GM18511 (cell line): ENCODE data around the gene CRYBA1.
"Not testable (repeated sequence)": the region's sequence is repeated elsewhere in the genome, so short reads cannot be mapped to it uniquely, and the experiment has no call there.

Experiments used
- ATAC-seq: cut with Tn5 transposase; IDR thresholded peaks from one replicate; pipeline ENCODE4 v1.9.1; 2021; ENCODE audit warnings: mild to moderate bottlenecking, moderate library complexity; ENCODE audit not compliant: unreplicated experiment

CRYBA1 gene, protein sequence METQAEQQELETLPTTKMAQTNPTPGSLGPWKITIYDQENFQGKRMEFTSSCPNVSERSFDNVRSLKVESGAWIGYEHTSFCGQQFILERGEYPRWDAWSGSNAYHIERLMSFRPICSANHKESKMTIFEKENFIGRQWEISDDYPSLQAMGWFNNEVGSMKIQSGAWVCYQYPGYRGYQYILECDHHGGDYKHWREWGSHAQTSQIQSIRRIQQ

DNA sequence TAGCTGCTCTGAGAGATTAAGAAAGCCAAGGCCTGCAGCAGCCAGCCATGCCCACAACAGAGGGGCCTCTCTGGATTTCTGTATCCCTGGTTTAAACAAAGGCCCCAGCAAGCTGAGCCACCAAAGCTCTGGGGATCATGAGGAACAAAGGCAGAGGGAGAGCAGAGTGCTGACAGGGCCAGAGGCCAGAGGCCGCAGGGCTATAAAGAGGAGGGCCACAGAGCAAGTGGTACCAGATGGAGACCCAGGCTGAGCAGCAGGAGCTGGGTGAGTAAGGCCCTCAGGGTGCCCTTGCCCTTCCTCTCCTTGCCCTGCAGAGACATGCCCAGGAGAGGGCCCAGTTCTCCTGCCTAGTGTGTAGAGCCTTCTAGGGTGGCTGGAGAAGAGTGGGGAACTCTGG is at the start of gene CRYBA1:
Gene CRYBA1, plus strand, starts transcription at position 232 of the 400 bp plus-strand sequence. Its CDS starts 5 bp downstream, at position 237.
- no peak for ATAC-seq

GRCh38 chr17:29197516-29198272 is 49.0 kb upstream of the CRYBA1 start:
- no peak for ATAC-seq

DNA sequence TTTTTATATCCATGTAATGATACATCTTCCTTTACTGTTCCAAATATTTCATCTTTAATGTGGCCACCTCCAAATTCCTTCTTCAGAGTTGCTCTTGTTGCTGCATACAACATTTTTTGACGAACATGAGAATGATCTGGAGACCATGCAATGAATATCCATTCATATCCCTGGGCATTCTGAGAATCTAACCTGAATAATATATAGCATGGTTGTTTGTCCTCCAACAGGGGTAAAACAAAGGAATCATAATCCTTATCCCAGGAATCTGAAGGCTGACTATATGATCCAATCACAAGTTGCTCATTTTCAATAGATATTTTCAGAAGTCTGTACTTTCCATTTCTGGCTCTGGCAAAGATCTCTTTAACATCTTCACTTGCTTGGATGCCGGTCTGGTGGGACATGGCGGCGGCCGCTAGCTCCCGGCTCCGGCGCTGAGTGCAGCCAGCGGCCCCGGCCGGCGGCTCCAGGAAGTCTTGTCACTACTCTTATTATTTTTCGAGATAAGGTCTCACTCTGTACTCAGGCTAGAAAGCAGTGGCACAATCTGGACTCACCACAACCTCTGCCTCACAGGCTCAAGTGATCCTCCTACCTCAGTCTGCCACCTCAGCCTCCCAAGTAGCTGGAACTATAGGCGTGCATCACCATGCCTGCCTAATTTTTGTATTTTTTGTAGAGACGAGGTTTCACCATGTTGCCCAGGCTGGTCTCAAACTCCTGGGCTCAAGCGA is 42.4 kb upstream of the CRYBA1 start:
- ATAC-seq: not testable (repeated sequence)

GRCh38 chr17:29205047-29205446 is 41.6 kb upstream of the CRYBA1 start:
- no peak for ATAC-seq

DNA sequence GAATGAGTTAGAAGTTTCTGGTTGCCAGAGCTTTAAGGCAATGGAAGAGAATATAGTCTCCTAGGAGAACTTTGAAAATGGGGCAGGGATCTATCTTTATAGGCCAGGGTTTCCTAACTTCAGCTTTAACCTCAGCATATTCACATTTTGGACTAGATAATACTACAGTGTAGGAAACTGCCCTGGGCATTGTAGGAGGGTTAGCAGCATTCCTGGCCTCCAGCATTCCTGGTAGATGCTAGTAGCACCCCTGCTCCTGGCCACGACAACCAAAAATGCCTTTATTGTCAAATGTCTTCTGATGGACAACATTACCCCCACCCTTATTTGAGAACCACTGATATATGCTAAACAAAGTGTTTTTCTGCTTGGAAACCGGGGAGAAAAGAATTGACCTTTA is 38.7 kb upstream of the CRYBA1 start:
- no peak for ATAC-seq

GRCh38 chr17:29209073-29209472 is 37.6 kb upstream of the CRYBA1 start:
- ATAC-seq: no peak

- no peak for ATAC-seq
These were observed 35.8 kb upstream of the CRYBA1 start for GRCh38 chr17:29210879-29211278.

GRCh38 chr17:29212094-29212631 is 34.5 kb upstream of the CRYBA1 start:
- ATAC-seq: no peak

DNA sequence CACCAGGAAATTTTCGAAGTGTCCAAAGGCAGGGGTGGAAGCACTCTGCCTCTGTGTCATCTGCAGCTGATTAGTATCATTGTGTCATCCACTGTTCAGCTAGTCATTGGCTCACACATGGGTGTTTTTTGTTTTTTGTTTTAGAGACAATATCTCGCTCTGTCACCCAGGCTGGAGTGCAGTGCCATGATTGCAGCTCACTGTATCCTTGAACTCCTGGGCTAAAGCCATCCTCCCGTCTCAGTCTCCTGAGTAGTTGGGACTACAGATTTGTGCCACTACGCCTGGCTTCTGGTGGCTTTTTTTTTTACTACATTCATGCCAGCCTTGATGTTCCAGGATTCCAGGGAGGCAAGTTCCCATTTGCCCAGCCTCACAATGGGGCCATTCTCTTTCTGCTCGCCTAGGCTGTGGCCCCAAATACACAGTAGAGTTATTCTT is 34.0 kb upstream of the CRYBA1 start:
- ATAC-seq: no peak

- ATAC-seq: no peak
These were observed 32.2 kb upstream of the CRYBA1 start for GRCh38 chr17:29214215-29215146.

DNA sequence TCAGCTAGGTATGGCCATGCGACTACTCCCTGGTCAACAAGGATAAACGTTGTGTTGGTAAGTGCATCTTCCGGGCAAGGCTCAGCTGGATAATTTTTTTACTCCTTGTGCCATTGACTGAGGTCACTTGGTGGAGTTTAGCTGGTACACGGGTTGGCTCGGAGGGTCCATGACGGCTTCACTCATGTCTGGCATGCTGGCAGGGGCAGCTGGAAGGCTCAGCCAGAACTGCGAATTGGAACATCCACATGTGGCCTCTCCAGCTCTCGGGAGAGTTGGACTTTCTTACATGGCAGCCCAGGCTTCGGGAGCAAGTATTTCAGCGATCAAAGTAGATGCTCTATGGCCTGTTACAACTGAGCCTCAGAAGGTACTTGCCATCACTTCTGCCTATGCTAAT is 31.5 kb upstream of the CRYBA1 start:
- ATAC-seq: no peak

GRCh38 chr17:29215717-29216116 is 30.9 kb upstream of the CRYBA1 start:
- no peak for ATAC-seq

GRCh38 chr17:29216181-29216580 is 30.5 kb upstream of the CRYBA1 start:
- ATAC-seq: no peak

DNA sequence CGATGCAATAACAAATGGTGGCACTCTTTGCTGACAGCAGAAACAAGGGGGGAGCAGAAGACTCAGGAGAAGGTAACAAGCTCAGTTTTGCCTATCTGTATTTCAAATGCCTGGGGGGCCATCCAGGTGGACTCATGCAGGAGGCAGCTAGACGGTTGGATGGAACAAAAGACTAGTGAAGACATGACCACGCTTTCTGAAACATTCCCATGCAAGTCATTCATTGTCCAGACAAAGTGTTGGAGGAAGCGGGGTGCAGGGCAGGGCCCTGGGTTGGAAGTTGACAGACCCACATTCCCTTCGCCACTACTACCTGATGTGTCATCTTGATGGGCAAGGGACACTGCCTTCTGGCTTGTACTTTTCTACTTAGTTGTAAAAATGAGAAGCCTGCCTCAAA is 29.8 kb upstream of the CRYBA1 start:
- ATAC-seq: no peak

DNA sequence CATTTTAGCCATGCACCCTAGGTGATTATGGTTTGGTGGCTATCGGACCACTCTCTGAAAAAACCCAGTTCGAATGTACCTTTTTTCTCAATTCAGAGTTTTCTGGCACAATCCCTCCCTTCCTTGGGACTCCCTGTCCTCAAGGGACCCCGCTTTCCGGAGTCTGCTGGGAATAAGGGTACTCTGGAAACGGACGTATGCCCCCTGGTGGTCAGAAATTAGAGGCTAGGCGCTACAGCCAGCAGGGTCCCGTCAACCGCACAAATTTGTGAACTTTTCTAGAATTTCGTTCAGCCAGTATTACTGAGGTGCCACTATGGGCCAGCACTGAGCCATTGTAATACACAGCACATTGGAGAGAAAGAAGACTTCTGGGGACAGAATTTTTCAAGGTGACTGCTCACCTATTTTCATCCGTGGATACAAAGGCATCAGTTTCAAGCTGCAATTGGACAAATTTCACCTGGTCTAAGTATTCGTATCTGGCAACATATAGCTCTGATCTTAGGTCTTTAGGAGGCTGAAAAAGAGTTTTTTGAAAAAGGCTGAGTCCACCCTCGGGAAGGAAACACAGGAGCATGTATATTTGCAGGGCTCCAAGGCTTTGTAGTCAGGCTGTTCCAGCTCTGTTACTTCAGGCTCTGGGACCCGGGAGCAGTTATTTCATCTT is 27.1 kb upstream of the CRYBA1 start:
- no peak for ATAC-seq

DNA sequence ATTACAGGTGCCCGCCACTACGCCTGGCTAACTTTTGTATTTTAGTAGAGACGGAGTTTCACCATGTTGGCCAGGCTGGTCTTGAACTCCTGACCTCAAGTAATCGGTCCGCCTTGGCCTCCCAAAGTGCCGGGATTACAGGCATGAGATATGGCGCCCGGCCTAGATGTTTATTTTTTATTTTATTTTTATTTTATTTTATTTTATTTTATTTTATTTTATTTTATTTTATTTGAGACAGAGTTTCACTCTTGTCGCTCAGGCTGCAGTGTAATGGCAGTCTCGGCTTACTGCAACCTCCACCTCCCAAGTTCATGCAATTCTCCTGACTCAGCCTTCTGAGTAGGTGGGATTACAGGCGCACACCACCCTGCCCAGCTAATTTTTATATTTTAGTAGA is 25.3 kb upstream of the CRYBA1 start:
- not testable (repeated sequence) for ATAC-seq

DNA sequence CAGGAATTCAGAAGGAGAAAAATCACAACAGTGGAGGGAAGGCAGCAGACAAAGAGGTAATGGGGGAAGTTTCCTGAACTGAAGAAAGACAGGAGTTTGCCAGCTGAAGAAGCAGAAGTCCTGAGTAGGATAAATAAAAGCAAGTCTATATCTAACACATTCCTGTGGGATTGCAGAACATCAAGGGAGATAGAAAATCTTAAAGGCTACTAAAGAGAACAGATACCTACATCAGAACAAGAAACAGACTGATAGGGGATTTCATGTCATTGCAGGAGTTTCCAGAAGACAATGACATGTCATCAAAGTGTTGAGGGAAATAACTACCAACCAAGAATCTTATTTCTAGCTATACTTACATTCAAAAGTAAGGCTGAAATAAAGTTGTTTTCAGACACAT is 21.3 kb upstream of the CRYBA1 start:
- no peak for ATAC-seq

DNA sequence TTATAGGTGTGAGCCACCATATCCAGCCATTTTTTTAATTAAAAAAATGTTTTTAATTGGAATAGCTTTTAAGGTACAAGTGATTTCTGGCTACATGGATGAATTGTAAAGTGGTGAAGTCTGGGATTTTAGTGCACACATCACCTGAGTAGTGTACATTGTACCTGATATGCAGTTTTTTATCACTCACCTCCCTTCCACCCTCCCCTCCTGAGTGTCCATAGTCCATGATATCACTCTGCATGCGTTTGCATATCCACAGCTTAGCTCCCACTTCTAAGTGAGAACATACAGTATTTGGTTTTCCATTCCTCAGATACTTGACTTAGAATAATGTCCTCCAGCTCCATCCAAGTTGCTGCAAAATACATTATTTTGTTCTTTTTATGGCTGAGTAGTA is 13.4 kb upstream of the CRYBA1 start:
- ATAC-seq: no peak

DNA sequence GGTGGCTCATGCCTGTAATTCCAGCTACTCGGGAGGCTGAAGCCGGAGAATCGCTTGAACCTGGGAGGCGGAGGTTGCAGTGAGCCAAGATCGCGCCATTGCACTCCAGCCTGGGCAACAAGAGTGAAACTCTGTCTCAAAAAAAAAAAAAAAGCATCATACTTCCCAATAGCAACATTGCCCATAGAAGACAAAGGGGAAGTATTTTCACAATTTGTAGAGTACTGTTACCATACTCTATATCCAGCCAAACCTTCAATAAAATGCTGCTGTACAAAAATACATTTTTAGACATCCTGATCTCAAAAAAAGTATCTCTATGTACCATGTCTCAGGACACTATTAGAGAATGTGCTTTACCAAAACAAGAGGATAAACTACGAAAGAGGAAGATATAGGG is 11.7 kb upstream of the CRYBA1 start:
- ATAC-seq: not testable (repeated sequence)

DNA sequence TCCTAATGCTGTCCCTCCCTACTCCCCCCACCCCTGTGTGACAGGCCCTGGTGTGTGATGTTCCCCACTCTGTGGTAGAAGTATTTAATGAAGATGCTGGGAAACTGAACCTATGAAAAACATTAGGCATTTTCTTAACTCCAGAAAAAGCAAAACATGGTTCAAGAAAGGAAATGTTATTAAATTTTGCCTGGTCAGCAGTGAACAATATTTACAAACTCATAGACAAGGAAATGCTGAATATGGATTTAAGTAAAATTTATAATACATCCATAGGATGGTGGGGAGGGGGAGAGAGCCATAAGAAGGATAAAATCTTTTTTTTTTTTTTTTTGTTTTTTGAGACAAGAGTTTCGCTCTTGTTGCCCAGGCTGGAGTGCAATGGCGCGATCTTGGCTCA is 10.8 kb upstream of the CRYBA1 start:
- ATAC-seq: no peak
